GM18508 (cell line): ENCODE results near the gene CELSR2.
A peak's percentile ranks its signal among the peaks of the same experiment; 100 is the strongest.
"Not testable (repeated sequence)": the region's sequence is repeated elsewhere in the genome, so short reads cannot be mapped to it uniquely, and the experiment has no call there.

Experiments
- ATAC-seq: cut with Tn5 transposase; IDR thresholded peaks from one replicate; pipeline ENCODE4 v1.9.1; 2021; ENCODE audit warnings: moderate number of reproducible peaks; ENCODE audit not compliant: insufficient read depth, unreplicated experiment

CELSR2 gene

DNA sequence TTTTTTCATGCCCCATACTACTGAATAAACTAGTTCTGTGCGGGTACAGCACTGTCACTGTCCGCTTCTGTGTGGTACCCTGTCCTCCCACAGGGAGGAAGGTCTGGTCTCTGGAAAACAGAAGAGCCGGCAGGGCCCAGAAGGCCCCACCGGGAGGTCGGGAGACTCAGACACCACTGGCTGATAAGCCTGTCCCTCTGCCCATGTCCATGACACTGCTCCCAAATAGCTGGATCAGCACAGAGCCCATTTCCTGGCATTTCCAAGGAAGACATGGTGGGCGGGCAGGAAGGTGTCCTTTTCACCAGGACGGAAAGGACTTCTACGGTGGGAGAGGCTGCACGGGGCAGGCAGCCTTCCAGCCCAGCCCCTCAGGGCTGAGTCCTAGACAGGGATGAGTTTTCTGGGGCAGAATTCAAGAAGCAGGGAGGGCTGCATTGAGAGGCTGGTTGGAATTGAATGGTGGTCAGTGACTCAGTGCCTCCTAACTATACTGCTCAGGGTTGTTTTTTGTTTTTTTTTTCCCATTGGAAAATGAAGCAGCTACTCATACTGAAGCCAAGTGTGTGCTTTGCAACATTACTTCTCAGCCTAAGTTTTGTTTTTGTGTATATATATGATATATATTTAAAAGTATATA is 26.5 kb downstream of the CELSR2 start:
- no peak for ATAC-seq

DNA sequence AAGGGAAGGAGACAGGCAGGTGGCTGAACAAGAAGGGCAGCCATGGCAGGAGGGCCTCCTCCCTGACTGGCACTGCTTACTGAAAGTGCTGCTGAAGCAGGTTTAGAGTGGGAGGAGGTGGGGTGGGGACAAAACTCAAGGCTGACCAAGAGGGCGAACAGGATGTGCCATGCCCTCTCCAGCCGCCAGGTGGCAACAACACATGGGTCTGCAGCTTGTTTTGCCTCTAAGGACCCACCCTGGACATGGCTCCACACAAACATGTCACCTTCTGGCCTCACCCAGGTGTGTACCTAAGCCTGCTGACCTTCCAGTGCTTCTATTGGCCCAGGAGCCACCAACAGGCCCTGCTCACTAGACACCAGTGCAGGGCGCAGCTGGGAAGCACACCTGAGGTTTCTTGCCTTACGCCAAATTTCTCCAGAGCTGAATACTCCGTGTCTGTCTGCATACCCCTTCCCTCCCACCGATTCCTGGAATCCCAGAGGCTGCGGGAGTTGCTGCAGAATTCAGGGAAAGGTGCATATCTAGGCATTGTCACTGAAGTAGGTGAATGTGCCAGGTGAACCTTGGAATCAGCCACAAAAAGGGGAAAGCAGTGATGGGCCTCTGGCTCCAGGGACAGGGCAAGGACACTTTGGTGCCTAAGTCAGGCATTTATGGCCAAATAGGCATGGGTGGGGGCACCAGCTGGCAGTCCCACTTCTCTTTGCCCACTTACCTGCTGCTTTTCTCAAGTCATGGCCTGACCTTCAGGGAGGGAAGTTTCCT is 28.3 kb downstream of the CELSR2 start:
- ATAC-seq: no peak

DNA sequence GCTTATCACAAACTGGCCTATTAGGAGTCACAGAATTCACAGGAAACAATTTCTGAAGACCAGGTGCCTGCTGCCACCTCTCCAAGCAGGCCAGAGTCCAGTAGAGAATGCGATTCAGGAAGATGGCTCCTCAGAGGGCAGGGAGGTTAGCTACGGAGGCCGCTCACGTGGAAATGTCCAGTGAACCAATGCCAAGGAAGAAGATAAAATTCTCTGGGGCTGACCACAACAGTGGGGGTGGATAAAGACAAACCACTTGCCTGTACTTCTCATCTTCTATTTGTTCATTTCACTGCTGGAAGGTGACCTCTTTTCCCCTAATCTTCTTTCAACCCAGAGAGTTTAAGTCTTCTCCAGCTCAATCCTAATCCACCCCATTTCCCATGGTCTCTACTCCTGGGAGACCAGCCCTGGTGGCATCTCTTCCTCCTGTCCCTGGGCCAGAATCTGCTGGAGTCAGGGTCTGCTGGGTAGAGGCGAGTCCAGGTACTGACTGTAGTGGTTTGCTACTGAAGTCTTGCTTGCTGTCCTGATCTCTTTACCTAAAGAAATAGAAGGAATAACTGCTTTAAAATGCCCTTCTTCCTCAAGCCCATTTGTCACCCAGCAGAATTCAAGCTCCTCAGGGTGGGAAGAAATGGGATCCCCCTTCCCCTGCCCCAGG is 30.4 kb downstream of the CELSR2 start:
- ATAC-seq: no peak

DNA sequence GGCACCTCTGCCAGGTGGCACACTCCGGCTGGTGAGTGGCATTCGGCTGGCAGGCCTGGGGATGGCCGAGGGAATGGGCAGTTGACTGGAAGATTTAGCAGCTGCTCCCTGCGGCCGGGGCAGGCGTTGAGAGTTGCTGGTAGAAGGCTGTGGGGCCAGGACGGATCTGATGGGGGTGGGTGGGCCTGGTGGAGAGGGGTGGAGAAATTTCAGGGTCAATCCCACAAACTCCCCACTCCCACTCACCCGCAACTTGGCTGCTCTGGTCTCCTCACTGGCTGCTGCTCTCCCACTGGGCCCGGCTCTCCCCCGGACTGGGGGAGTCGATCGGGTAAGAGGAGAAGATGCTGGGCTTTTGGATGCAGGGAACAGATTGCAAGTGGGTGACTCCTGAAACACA is 31.5 kb downstream of the CELSR2 start:
- no peak for ATAC-seq

DNA sequence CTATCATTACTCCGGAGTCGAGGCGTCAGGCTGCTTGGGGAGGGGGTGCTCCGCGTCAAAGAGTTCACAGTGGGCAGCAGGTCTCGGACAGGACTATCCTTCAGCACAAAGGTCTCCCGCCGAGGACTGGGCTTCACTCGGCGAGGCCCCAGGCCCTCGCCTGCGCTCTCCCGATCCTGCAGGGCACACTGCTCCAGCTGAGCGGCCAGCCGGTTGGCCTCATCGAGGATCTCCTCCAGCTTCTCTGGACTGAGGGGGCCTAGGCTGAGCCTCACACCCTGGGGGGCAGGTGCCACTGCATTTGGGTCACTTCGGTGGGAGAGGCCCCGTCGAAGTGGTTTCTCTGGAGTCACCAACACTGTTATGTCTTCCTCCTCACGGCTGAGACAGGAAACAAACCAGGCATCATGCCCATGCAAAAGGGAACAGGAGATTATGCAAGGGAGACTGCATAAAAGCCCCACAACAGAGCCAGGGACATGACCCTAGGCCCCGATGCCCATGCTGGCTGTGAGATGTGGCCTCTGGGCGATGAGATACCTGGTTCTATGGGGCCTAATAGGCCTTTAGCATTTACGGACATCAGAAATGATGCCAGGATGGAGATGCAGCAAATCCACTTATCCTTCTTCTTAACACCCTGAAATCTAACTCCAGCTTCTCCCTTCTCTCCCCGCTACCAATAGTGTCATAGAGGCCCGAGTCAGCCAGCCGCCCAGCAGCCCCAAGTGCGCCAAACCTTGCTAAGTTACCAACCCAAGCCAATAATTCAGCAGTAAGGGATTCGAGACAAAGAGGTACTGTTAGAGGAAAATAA is 32.5 kb downstream of the CELSR2 start:
- ATAC-seq: no peak

DNA sequence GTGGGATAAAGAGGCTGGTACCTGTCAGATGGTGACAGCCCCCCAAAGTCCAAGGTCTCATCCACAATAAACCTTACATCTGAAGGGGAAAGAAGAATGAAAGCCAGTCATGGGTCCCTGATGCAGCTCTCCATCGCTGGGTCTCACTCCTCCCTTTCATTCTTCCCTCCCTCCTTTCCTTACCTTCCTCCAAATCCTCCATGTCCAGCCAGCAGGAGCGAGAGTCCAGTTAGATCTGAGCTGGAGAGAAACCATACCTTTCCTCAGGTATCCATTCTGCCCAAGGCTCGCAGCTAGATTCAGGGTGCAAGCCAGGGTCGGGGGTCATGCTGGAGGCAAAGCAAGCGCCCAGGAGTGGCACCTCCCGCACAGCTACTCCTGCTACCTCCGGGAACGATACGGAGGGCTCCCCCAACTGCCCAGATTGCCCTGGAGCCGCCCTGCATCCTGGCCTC is 33.2 kb downstream of the CELSR2 start:
- ATAC-seq: no peak

DNA sequence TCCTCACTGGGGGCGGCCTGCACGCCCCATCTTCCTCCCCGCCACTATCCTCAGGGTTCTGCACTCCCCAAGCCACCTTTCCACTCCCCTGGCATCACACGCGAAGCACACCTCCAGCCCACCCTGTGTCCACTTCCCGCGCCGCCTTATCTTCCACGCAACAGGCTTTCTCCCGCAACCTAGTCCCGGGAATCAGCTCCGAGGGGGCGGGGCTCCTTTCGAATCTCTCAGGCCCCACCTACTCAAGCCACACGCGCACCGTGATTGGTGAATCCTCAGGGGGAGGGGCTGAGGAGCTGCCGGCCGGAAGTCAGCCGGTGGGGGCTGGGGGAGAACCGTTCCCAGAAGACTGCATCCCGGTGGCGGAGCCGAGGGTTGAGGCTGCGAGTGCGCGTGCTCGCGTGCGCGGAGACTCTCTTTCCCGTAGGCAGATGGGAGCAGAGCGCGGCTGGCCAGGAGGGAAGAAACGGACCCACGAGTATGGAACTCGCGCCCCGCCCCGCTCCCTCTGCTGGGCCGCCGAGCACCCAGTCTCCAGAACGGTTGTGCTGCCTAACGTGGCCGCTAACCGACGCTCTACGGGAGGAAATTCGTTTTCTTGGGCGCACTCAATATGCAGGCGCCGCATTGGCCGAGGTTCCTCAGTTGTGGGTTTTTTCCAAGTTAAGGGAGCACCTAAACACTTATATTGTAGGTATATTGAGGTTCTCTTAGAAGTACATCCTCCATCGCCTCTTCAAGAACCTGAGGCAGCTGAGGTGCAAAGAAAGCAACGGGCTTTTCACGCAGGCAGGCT is 33.8 kb downstream of the CELSR2 start, which contains the start of gene PSRC1:
PSRC1 (minus strand) TSS at position 194 of the 796 bp plus-strand sequence.
- peak; percentile 71 for ATAC-seq

DNA sequence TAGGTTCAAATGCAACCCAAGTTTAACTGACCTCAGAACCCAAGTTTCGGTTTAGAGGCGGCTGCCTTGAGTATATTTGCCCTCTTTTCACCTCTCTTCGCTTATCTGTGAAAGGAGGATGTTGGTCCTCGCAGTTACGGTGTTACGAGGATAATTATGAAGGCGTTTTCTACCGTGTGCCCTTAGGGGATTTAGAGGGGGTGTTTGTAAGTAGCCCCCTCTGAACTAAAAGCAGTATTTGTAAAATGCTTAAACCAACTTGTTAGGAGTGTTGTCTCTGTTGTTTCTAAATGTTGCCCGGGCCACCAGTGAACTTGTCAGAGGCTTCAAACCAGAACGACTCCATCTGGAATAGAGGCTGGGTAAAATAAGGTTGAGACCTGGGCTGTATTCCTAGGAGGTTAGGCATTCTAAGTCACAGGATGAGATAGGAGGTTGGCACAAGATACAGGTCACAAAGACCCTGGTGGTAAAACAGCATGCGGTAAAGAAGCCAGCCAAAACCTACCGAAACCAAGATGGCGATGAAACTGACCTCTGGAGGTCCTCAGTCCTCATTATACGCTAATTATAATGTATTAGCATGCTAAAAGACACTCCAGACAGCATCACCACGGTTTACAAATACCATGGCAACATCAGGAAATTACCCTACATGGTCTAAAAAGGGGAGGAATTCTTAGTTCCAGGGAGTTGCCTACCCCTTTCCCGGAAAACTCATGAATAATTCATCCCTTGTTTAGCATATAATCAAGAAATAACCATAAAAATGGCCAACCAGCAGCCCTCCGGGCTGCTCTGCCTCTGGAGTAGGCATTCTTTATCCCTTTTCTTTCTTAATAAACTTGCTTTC is 34.6 kb downstream of the CELSR2 start:
- no peak for ATAC-seq

DNA sequence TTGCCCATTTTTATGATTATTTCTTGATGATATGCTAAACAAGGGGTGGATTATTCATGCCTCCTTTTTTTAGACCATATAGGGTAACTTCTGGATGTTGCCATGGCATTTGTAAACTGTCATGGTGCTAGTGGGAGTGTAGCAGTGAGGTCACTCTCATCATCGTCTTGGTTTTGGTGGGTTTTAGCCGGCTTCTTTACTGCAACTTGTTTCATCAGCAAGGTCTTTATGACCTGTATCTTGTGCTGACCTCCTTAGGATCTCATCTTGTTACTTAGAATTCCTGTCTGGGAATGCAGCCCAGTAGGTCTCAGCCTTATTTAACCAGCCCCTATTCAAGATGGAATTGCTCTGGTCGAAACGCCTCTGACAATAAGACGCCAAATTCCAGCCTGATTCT is 37.4 kb downstream of the CELSR2 start:
- ATAC-seq: not testable (repeated sequence)

DNA sequence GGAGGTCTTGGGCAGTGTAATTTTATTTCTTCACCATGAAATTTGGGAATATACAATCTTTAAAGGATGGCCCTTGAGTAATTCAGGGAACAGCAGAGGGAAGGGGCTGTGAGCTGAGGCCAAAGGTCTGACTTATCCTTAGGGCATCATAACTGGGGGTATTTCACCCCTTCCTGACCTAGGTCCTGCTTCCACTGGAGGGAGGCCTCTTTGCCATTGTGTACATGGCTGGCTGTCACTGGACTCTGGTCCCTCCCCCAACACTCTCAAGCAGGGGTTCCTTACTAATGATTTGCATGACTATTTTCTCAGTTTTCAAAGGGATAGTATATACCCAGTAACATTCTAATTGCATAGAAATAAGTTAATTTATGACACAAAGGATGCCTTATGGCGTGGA is 40.8 kb downstream of the CELSR2 start:
- ATAC-seq: no peak

DNA sequence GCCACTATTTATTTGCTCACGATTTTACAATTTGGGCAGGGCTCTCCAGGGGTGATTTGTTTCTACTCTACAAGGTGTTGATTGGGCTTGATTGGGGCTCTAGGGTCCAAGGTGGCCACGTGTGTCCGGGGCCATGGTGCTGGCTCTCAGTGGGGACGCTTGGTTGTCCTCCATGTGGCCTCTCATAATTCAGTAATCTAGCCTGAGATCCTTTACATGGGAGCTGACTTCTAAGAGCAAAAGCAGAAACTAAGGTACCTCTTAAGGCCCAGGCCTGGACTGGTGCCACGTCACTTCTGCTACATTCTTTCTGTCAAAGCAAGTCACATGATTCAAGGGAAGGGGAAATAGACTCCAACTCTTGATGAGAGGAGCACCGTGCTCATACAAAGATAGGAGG is 41.7 kb downstream of the CELSR2 start:
- no peak for ATAC-seq

DNA sequence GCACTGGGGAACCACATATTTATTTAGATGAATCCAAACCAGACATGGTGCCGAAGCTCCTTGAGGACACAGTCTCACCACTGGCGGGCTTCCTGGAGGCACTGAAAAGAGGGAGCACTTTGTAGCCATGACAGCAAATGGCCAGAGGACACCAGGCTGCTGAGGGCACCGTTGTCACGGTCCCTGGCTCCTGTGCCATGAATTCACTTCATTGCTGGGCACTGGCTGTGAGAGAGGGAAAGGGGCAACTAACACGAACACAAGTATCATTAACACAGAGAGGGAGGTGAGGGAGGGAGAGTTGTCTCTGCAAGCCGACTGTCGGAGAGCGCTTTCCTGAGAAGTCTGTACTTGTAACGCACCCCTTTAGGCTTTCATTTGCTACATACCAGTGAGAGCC is 43.0 kb downstream of the CELSR2 start:
- no peak for ATAC-seq

DNA sequence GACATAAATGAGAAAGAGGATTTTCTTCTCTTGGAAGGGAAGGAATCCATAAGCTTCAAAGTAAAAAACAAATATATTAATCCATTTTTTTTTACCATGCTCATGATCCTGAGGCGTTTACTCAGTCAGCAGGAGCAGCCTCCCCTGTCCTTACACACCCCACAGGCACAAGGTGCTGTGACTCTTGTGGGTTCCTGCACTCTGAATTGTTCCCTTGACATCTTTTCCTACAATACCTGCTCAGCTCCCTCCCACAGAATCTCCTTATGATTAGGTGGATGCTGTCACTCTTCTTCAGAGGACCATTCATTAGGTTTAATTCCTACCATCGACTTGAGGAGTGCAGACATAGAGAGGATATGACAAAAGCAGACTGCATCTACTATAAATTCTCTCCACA is 43.7 kb downstream of the CELSR2 start:
- ATAC-seq: no peak

DNA sequence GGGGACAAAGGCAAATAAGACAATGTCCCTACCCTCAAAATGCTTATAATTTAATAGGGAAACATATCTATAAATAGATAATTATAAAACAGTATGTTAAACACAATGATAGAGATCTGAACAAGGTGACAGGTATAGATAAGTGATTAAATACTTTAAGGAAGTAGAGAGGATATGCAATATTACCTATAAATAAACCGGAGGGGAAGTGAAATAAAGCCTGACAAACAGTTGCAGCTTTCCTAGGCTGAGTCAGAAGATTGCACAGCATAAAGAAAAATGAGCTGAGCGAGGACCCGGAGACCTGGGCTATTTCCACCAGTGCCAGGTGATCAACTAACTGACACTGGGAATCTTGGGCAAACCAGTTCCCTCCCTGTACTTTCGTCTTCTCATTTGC is 45.1 kb downstream of the CELSR2 start:
- ATAC-seq: no peak

DNA sequence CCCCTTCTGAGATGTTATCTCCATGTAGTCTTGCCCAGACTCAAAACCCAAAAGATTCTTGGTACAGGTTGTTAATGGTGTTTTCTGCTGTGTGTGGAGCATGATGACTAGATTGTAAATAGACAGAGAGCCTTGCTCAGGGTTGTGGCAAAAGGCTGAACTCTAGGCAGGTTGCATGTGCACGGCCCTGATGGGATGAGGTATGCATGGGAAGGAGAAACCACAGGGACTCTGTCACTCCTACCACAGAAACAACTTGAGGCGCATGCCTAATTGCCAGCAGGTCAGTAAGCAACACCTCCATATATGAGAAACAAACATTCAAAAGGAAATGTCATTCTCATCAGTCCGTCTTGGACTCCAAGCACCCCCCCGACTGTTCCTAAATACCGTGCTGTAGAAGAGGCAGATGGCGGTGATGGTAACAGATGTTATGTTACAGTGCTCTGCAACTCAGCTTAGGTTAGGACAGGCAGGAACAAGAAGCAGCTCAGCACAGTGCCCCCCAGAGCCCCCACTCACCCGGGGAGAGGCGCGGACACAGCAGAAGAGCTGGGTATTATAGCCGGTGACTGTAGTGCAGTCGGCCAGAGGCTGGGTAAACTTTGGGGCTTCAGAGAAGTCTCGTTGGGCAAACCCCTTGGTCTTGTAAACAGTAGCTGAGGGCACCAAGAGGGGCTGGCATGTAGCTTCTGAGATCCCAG is 46.5 kb downstream of the CELSR2 start:
- ATAC-seq: no peak

DNA sequence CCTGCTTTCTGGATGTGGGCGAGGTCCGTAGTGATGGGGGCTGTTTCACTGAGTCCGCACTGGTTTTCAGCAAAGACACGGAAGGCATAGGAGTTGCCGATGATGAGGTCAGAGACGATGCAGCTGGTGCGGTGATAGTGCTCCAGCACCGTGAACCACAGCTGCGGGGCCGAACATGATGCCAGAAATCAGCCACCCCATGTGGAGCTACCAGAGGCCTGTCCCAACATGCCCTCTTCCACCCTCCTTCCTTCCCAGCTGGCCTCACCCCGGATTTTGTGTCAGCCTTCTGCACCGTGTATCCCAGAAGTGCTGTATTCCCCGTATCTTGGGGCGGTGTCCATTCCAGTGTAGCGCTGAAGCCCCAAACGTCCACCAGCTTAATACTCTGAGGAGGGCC is 47.4 kb downstream of the CELSR2 start:
- no peak for ATAC-seq

DNA sequence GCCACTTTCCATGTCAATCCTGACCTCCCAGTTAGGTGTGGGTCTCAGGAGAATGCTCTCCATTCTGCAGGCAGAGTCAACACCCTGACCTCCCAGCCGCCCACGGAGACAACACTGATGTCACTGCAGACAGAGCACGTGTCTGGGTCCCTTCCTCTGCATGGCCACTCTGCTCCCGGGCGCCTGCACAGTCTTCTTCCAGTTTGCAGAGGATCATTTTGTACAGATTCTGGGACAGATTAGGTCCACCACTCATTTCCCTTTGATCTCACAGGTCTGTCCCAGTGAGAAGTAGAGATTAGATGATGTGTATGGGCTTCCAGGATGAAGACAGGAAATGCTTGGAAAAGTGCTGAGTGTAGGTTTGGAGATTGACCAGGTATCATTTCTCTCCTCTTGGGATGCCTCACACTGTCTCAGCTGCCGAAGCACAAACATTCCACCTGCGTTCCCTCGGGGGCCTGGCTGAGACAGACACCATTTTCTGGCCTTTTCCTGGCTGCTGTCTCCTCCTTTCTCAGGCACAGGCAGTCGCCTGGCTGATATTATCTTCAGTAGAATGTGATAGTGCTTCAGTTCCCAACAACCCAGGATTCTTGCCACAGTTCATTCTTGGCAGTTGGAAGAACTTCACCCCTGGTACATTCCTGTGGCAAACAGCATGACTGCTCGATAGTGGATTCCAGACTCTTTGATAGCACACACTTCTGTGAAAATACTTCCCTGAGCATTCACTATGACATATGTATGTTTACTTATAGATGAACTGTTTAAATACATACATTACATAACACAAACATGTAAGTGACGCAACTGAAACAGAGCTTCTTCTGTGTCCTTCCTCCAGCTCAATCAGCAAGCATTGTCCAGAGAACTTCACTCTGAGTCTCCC is 49.6 kb downstream of the CELSR2 start:
- ATAC-seq: no peak
